ENCODE data around the gene DNAH17. TPM values are rescaled to one million over a fixed set of nuclear protein-coding genes. Genes with fewer than 3 reads are reported as not detected.

Gene DNAH17
- total and polyA plus RNA-seq, 2 experiments from 2014 or later = 1.7 TPM; not detected in 1

GRCh38 chr17:78546476-78546875, 30.7 kb downstream of the DNAH17 start:
- Histone ChIP-seq H3K4me3 (no peak overlapping the region), H3K27me3 (no peaks in the 10 kb centered on the region), H3K9me3 (ENCODE audit: low read depth) (no peaks in the 10 kb centered on the region), H3K4me1 (ENCODE audit: low read depth) (no peaks in the 10 kb centered on the region), H3K27ac (no peak overlapping the region), H3K36me3 (no peaks in the 10 kb centered on the region)
- DNase-seq (ENCODE audit: low read depth in 1 of 2, low spot score in 1 of 2) = no peak
- TF ChIP-seq CTCF (IDR thresholded peaks at IDR 0.05; ENCODE audit: low read depth, low read length) = no peak

- no peaks in the 10 kb centered on the region for H3K9me3 ChIP-seq (ENCODE audit: low read depth)
- DNase-seq (ENCODE audit: low read depth in 1 of 2, low spot score in 1 of 2) = no peak
- no peaks in the 10 kb centered on the region for H3K27me3 ChIP-seq
- H3K4me1 ChIP-seq (ENCODE audit: low read depth) = no peaks in the 10 kb centered on the region
- H3K4me3 ChIP-seq = no peak overlapping the region
- no peak overlapping the region for H3K27ac ChIP-seq
- TF ChIP-seq CTCF (IDR thresholded peaks at IDR 0.05; ENCODE audit: low read depth, low read length) = no peak
- no peaks in the 10 kb centered on the region for H3K36me3 ChIP-seq
Observed at GRCh38 chr17:78544881-78545755, 32.1 kb downstream of the DNAH17 start.

GRCh38 chr17:78541488-78542206, 35.5 kb downstream of the DNAH17 start:
- no peak for TF ChIP-seq CTCF (IDR thresholded peaks at IDR 0.05; ENCODE audit: low read depth, low read length)
- Histone ChIP-seq H3K27me3 (no peaks in the 10 kb centered on the region), H3K4me1 (ENCODE audit: low read depth) (no peaks in the 10 kb centered on the region), H3K9me3 (ENCODE audit: low read depth) (no peaks in the 10 kb centered on the region), H3K27ac (no peak overlapping the region), H3K4me3 (no peak overlapping the region), H3K36me3 (no peaks in the 10 kb centered on the region)
- DNase-seq (ENCODE audit: low read depth in 1 of 2, low spot score in 1 of 2) = no peak

- no peaks in the 10 kb centered on the region for H3K36me3 ChIP-seq
- H3K4me3 ChIP-seq = no peak overlapping the region
- DNase-seq (ENCODE audit: low read depth in 1 of 2, low spot score in 1 of 2) = no peak
- H3K9me3 ChIP-seq (ENCODE audit: low read depth) = no peaks in the 10 kb centered on the region
- H3K4me1 ChIP-seq (ENCODE audit: low read depth) = no peaks in the 10 kb centered on the region
- H3K27me3 ChIP-seq = no peaks in the 10 kb centered on the region
- H3K27ac ChIP-seq = no peak overlapping the region
- no peak for TF ChIP-seq CTCF (IDR thresholded peaks at IDR 0.05; ENCODE audit: low read depth, low read length)
Observed at GRCh38 chr17:78539781-78540180, 37.4 kb downstream of the DNAH17 start.

- Histone ChIP-seq H3K4me1 (ENCODE audit: low read depth) (no peaks in the 10 kb centered on the region), H3K9me3 (ENCODE audit: low read depth) (no peaks in the 10 kb centered on the region), H3K27me3 (no peaks in the 10 kb centered on the region), H3K4me3 (no peak overlapping the region), H3K36me3 (no peaks in the 10 kb centered on the region), H3K27ac (no peak overlapping the region)
- peak in 1 of 2 donors; percentile 38 for DNase-seq (ENCODE audit: low read depth in 1 of 2, low spot score in 1 of 2)
- TF ChIP-seq CTCF (IDR thresholded peaks at IDR 0.05; ENCODE audit: low read depth, low read length) = no peak
Observed at GRCh38 chr17:78538033-78538776, 39.0 kb downstream of the DNAH17 start.

Data from cardiac muscle cell (in vitro differentiated cells and primary cell).